SHP77 (cell line): ENCODE results near the gene SHMT1.
"Not testable (repeated sequence)": the region's sequence is repeated elsewhere in the genome, so short reads cannot be mapped to it uniquely, and the experiment has no call there.

Experiments used
- DNase-seq, 2 experiments: peaks; one replicate each; lab custom pipeline; 2025; lab: John Stamatoyannopoulos, UW

The SHMT1 gene

DNA sequence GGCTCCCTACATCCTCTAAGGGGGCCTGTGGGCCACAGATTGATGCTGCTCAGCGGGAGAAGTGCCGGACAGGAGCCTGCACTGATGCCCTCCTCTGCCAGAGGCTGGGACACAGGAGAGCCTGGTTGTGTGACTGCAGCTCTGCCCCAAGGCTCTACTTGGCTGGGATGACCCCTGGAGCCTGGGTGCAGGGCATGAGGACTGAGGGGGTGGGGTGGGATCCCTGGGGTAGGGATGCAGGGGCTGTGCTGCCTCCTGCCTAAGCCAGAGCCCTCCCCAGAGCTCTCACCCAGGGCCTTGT, 14.8 kb upstream of the SHMT1 start:
- DNase-seq: no peak

DNA sequence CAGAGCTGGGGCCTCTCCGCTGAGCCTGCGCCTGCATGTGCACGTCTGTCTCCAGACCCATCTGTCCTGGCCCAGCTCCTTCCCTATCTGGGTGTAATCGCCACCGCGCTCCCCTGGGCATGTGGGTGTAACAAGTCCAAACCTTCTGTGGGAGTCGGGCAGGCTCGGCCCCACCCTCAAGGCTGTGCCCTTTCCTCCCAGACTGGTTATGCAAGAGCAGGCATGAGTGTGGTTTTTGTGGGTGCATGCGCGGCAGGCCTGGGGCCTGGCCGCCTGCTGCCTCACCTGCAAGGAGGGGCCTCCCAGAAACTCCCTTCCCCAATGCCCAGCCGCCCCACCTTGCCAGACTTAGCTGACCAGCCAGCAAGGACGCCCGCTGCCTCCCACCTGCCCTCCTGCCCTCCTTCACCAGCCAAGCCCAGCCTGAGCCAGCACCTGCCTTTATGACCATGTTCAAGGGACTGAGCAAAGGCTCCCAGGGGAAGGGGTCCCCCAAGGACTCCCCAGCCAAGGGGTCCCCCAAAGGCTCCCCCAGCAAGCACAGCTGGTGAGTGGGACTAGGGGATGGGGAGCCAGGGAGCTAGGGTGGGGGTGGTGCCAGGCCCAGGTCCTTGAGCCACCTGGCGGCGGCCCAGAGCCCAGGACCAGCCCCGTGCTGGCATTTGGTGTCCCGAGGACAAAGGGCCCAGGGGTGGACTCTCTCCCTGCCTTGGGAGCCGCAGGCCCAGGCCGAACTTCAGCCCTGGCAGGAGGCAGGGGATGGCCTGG, 14.3 kb upstream of the SHMT1 start, which contains the start of gene EVPLL:
TSS of gene EVPLL (plus strand) at position 342 of the 768 bp plus-strand sequence. CDS start 3,160 bp downstream, outside the sequence.
- no peak for DNase-seq

DNA sequence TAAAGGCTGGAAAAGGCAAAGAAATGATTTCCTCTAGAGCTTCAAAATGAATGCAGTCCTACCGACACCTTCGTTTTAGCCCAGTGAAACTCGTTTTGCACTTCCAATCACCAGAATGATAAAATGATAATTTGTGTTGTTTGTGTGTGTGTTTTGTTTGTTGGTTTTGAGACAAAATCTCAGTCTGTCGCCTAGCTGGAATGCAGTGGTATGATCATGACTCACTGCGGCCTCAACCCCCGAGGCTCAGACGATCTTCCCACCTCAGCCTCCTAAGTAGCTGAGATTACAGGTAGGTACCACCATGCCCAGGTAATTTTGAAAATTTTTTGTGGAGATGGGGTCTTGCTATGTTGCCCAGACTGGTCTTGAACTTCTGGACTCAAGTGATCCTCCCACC, 10.9 kb upstream of the SHMT1 start:
- DNase-seq: no peak

DNA sequence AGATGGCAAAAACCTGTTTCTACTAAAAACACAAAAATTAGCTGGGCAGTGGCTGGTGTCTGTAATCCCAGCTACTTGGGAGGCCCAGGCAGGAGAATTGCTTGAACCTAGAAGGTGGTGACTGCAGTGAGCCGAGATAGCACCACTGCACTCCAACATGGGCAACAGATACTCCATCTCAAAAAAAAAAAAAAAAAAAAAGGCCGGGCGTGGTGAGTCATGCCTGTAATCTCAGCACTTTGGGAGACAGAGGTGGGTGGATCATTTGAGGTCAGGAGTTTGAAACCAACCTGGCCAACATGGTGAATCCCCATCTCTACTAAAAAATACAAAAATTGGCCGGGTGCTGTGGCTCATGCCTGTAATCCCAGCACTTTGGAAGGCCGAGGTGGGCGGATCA, 9.8 kb upstream of the SHMT1 start:
- DNase-seq: not testable (repeated sequence)

DNA sequence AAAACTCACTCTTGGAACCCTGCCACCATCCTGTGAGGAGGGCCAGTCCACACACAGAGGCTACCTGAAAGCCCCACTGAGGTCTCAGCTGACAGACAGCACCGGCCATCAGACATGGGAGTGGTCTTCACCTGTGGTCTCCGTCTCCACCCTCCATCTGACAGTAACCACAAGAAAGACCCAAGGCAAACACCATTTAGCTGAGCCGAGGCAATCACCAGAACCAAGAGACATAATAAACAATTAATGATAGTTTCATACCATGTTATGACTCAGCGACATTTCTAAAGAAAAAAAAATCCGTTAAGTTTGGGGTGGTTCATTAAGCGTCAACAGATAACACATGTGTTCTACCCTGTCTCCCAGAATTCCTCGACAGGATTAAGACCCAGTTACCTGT, 8.1 kb upstream of the SHMT1 start:
- DNase-seq: no peak

DNA sequence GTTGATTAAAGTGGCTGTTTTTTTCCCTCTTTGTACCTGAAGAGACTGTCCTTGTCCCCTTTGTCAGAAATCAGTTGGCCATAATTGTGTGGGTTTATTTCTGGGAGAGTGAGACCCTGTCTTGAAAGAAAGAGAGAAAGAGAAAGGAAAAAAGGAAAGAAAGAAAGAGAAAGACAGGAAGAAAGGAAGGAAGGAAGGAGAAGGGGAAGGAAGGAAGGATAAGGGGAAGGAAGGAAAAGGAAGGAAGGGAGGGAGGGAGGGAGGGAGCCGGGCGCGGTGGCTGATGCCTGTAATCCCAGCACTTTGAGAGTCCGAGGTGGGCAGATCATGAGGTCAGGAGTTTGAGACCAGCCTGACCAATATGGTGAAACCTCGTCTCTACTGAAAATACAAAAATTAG, 7.4 kb upstream of the SHMT1 start:
- no peak for DNase-seq

DNA sequence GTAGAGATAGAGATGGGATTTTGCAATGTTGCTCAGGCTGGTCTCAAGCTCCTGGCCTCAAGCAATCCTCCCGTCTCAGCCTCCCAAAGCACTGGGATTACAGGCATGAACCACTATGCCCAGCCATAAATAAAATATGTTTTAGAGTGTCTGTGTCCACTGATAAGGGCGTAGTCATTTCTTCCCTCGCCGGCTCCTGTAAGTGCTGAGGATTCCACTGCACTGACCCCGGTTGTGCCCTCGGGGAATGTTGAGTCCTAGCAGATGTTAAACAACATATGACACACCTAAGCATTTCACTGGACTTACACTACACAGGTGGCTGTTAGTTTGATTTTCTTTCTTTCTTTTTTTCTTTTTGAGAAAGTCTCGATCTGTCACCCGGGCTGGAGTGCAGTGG, 5.6 kb upstream of the SHMT1 start:
- no peak for DNase-seq

DNA sequence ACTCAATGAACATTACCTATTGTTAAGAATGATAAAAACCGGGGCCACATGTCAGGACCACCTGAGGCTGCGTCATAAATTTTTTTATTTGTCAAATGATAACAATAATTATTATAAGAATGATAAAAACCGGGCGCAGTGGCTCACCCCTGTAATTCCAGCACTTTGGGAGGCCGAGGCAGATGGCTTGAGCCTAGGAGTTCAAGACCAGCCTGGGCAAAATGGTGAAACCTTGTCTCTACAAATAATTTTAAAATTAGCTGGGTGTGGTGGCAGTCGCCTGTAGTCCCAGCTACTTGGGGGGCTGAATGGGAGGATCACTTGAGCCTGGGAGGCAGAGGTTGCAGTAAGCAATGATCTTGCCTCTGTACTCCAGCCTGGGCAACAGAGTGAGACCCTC, 816 bp upstream of the SHMT1 start:
- DNase-seq: no peak

DNA sequence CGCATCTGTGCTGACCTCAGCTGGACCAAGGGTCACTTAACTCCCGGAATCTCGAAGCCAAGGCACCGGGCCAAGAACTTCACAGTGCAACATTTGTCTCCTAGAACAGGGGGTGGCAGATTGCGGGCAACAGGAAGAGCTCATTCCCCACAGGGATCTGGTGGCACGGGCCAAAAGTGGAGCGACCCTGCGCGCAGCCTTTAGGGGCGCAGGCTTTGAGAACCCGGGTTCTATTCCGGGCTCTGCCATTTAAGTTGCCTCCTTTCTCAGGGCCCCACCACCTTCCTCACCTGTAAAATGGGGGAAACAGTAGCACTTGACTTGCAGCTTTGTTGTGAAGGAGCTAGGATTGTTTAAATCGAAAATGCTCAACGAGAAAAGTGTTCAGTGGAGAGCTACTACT, 651 bp downstream of the SHMT1 start:
- DNase-seq: peak in 1 of 2 experiments; percentile 31

DNA sequence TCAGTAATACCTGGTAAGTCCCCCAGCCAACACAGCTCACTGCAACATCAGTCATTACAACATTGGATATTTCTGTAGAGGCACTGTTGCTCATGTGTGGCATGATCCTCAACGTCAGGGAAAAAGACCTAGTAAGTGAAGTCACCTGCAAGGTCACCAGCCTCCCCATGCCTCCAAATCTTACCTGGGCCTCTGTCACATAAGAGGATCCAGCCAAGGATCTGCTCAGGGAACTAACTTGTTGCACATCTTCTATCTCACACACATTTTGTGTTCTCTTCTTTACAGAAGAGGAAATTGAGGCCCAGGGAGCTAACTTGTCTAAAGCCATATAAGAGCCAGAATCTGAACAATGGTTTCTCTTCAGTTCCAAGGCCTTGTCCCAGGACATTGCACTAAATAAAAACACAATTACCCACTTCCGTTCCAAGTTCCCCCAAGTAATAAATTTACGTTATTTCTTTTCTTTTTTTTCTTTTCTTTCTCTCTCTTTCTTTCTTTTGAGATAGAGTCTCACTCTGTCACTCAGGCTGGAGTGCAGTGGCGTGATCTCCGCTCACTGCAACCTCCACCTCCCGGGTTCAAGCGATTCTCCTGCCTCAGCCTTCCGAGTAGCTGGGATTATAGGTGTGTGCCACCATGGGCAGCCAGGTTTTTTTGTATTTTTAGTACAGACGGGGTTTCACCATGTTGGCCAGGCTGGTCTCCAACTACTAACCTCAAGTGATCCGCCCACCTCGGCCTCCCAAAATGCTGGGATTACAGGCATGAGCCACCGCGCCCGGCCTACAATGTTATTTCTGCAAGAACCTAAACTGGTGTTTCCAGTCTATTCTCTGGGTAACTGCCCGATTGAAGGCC, 1.3 kb downstream of the SHMT1 start:
- no peak for DNase-seq

DNA sequence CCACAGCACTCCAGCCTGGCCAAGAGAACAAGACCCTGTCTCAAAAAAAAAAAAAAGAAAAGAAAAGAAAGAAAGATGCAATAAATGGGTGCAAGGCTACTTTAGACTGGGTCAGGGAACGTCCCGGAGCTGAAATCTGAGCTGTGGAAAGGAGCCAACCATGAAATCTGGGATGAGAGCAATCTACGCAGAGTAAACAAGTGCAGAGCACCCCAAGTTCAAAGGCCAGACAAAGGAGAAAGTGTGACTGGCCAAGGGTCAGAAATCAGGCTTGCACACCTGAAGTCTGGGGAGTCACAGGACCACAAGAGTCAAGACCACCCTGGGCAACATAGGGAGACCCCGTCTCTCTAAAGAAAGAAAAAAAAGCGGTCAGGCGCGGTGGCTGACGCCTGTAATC, 2.8 kb downstream of the SHMT1 start:
- DNase-seq: no peak

DNA sequence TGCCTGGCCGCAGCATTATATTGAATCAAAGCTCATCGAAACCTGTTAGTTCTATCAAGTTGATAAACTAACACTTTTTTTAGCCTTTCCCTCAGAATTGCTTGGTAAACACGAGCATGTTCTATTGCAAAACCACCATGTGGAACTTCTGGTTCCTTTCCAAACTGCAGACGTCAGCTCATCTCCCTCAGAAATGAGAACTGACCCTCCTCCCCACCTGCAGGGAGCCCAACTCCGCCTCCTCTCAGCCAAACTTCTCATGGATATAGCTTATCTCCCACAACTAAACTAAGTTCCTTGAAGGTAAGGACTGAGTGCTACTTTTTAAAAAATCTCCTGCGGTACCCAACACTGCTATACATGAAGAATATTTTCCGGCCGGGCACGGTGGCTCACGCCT, 6.7 kb downstream of the SHMT1 start:
- no peak for DNase-seq

DNA sequence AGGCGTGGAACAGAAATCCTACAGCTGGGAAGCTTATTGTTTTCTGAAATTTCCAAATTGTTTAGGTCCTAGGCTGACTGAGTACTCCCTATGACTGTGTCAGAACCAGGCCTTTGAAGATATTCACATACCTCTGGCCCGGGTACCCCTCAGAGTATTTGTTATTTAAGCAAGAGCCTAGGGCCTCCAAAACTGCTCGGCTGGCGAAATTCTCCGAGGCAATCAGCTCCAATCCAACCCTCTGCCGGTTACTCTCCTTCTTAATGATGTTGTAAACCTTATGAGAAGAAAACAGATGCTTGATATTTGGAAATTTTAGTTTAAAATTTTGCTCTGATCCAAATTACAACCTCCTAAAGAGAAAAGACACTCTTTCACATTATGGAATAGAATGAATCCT, 9.8 kb downstream of the SHMT1 start:
- no peak for DNase-seq

DNA sequence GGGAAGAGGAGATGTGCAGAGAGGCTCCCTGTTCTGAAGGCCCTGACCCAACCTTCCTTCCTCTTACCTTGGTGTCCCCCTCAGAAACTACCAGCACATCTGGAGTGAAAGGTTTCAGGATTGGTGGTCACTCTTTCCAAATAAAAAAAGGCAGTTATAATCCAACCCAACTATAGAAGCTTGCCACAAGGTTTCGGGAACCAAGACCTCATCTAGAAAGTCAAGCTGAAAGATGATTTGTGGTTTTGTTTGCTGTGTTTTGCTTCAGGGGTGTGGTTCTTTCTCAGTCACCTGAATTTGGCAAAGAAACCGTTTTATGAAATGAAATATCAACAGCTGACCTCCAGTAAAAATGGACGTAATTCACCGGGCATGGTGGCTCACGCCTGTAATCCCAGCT, 19.3 kb downstream of the SHMT1 start:
- DNase-seq: no peak

DNA sequence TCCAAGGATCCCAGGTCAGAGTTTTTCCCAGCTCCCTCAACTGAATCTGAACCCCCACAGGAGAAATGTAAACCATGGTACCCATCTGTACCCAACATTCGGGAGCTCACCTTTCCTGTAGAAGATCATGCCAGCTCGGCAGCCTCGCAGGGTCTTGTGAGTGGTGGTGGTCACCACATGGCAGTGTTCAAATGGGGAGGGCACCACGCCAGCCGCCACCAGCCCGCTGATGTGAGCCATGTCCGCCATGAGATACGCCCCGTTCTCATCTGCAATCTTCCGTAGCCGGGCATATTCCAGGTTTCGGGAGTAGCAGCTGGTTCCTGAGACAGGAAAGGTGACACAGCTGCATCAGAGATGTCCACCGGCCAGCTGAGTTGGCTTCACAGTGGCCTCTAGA, 23.4 kb downstream of the SHMT1 start:
- DNase-seq: no peak

DNA sequence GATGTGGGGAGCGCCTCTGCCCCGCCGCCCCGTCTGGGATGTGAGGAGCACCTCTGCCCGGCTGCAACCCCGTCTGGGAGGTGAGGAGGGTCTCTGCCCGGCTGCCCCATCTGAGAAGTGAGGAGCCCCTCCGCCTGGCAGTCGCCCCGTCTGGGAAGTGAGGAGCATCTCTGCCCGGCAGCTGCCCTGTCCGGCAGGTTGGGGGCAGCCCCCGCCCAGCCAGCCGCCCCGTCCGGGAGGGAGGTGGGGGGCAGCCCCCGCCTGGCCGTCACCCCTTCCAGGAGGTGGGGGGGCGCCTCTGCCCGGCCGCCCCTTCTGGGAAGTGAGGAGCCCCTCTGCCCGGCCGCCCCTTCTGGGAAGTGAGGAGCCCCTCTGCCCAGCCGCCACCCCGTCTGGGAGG, 25.2 kb downstream of the SHMT1 start:
- not testable (repeated sequence) for DNase-seq

DNA sequence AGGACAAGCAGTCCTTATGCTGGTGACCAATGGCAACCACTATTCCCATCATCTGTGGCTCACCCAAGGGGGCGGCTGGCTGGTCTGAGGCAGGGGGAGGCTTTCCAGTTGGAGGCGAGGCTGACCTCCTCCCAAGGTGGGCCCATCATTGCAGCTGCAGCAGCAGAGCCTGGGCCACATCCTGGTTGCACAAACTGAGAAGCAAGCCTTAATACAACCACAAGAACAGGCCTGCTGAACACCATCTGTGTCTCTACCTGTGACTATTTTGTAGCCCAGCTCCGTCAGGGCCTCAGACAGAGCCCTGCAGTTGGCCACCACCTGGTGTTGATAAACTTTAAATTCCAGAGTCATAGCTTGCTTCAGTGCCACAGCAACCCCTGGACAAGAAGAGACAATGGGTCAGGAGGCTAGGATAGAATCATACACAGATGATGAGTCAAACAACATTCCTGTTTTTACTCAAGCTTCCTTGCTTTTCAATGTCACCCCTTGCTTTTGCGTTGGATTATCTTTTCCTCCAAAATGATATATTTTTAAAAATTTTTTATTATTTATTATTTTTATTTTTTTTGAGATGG, 30.4 kb downstream of the SHMT1 start:
- DNase-seq: no peak

DNA sequence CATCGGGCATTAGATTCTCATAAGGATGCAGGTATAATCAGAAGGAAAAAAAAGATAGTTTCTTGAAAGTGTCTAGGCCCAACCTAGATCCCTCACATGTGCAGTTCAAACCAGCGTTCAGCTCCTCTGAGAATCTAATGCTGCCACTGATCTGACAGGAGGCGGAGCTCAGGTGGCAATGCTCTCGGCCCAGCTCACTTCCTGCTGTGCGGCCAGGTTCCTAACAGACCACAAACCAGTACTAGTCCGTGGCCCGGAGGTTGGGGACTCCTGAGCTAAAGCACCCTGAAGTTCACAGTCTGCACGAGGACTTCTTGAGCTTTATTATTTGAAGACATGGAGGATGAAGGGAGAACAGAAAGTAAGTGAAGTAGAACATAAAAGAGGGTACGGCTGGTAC, 31.5 kb downstream of the SHMT1 start:
- DNase-seq: no peak

DNA sequence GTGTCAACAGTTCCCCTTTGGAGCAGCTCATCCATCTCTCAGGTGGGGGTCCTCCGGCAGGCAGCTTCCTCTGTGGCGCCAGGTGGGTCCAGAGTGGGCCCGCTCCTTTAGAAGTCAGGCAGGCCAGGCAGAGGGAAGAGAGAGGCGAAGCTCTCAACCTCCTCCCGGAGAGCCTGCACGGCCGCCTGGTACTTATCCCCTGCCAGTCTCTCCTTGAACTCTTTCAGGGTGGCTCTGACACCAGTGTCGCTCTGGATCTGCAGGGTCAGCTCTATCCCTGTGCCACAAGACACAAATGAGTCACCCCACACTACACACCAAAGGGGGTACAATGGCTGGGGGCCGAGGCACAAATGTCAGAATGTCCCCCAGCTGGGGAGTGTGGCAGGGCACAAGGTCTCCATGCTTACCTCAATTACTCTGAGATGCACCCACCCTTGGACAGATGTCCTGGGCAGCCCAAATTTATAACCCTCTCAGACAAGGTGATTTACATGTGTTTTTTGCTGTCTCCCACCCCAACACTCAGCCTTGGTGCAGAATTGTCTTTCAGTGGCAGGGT, 34.6 kb downstream of the SHMT1 start:
- no peak for DNase-seq

DNA sequence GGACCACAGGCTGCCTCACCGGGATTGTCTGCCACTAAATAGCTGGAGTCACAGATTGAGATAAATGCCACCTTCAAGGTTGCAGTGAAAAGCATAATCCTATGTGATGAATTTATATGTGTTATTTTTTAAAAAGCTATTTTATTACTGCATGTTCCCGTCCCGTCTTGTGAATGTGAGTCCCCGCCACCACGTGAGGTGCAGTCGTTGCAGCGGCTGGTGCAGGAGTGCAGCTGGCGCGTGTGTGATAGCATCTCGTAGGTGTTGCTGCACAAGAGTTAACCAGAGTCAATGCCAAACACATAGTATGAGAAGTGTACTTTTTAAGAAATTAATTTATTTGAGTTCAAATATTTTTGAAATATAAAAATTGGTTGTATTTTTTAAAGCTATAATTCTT, 35.8 kb downstream of the SHMT1 start:
- DNase-seq: no peak

DNA sequence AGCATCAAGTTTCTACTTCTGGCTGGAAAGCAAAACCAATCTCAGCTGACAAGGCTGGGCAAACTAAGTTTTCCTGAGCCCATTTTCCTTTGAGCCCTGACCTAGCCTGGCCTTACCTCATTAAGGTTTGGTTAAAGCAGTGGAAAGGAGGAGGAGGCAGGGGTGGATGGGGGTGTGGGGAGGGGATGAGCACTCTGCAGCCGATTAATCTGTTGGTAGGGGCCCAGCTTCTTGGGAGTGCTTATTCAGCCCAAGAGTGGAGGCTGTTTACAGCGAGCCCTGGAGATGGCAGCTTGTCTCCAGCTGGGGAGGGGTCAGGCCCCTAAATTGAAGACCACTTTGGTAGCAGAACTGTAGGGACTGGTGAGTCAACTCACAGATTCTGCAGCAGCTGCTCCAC, 36.3 kb downstream of the SHMT1 start:
- no peak for DNase-seq

DNA sequence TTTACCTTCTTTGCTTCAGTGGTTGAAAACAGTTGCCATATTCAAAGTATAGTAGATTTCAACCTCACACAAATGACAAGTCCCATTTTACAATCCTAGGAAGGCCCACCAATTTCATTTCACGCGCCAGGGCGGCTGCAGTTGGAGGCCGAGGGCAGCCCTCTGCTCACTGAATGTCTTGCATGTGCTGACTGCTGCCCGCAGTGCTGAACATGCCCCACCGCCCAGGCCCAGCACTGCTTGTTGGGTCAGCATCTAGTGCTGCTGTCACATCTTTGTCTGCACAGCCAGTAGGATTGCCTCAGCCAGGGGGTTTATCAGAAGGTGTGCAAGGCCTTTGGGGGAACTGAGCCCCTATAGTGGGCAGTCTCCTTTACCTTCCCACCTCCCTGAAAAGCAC, 36.8 kb downstream of the SHMT1 start:
- no peak for DNase-seq

DNA sequence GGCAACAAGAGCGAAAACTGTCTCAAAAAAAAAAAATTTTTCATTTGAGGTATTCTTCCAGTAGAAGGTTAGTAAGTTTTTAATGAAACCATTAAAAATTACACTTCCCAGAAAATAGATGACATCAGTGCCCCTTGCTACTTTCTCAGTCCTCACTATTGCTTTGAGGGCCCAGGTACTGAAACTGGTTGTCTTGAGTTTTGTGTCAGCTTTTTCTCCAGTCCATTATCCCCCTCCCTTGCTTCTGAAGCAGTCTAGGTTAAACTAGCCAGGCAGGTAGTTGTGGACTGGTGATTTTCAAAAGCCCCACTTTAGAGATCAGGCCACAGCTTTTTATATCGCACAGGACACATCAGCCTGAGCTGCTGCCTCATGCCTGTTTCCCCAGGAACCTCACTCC, 37.3 kb downstream of the SHMT1 start:
- DNase-seq: no peak
